ENCODE results near the gene ADGRL1. TPM values are rescaled to one million over a fixed set of nuclear protein-coding genes. Genes with fewer than 3 reads are reported as not detected.

ADGRL1 gene
- total RNA-seq, 1 donor from 2014 or later = 2.1 TPM

Other genes starting within 250 kb of the ADGRL1 start
- 0.79 and 2.2 TPM in 2 replicates for gene RFX1, start 199.8 kb downstream of the ADGRL1 start, total RNA-seq
- not detected in 2 replicates for gene RLN3, start 178.0 kb downstream of the ADGRL1 start, total RNA-seq
- gene IL27RA, start 174.4 kb downstream of the ADGRL1 start, total RNA-seq = 0.26 TPM in 2 replicates
- not detected in 2 replicates for gene PALM3, start 144.1 kb downstream of the ADGRL1 start, total RNA-seq
- gene MISP3, start 133.4 kb downstream of the ADGRL1 start, total RNA-seq = 0.26 and 1.4 TPM in 2 replicates
- not detected in 2 replicates for gene C19orf67, start 120.4 kb downstream of the ADGRL1 start, total RNA-seq
- 14.7 and 16.8 TPM in 2 replicates for gene SAMD1, start 115.4 kb downstream of the ADGRL1 start, total RNA-seq
- 13.7 and 13.8 TPM in 2 replicates for gene PRKACA, start 88.4 kb downstream of the ADGRL1 start, total RNA-seq
- gene ASF1B, start 69.6 kb downstream of the ADGRL1 start, total RNA-seq = 0.26 and 0.53 TPM in 2 replicates
- 2.4 and 3.5 TPM in 2 replicates for gene ADGRE5, start 175.3 kb upstream of the ADGRL1 start, total RNA-seq
- gene DDX39A, start 213.2 kb upstream of the ADGRL1 start, total RNA-seq = 36.7 and 54.8 TPM in 2 replicates
- 22.1 and 32.9 TPM in 2 replicates for gene PKN1, start 227.1 kb upstream of the ADGRL1 start, total RNA-seq

Data from bronchial epithelial cell (primary cell).